HG03039 (cell line): Measurements from ENCODE around the gene SS18L1.

Experiments
- ATAC-seq: cut with Tn5 transposase; IDR thresholded peaks from one replicate; pipeline ENCODE4 v1.9.1; 2021; ENCODE audit warnings: mild to moderate bottlenecking, moderate library complexity; ENCODE audit not compliant: unreplicated experiment

SS18L1 gene

GRCh38 chr20:62222972-62223371 lies 79.4 kb downstream of the SS18L1 start:
- no peak for ATAC-seq

DNA sequence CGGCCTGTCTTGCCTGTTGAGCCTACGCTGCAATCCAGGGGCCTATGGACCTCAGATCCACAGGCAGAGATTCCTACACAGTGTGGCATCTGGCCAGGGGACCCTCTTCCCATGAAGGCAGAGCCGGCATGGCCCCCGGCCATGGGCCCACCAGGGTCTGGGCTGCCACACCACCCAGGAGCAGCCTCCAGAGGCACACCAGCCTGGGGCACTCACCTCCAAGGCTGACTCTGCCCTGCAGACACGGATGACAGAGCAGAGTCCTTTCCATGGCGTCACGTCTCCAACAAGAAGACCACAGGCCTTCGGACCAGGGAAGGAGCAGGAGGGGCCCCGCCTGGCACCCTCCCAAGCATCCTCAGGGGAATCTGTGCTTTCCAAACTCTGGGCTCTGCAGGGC lies 80.0 kb downstream of the SS18L1 start:
- no peak for ATAC-seq

GRCh38 chr20:62224113-62224855 lies 80.7 kb downstream of the SS18L1 start:
- no peak for ATAC-seq

- no peak for ATAC-seq
Observed at GRCh38 chr20:62225026-62225425, 81.5 kb downstream of the SS18L1 start.

- no peak for ATAC-seq
Observed at GRCh38 chr20:62225820-62226635, 82.5 kb downstream of the SS18L1 start.

DNA sequence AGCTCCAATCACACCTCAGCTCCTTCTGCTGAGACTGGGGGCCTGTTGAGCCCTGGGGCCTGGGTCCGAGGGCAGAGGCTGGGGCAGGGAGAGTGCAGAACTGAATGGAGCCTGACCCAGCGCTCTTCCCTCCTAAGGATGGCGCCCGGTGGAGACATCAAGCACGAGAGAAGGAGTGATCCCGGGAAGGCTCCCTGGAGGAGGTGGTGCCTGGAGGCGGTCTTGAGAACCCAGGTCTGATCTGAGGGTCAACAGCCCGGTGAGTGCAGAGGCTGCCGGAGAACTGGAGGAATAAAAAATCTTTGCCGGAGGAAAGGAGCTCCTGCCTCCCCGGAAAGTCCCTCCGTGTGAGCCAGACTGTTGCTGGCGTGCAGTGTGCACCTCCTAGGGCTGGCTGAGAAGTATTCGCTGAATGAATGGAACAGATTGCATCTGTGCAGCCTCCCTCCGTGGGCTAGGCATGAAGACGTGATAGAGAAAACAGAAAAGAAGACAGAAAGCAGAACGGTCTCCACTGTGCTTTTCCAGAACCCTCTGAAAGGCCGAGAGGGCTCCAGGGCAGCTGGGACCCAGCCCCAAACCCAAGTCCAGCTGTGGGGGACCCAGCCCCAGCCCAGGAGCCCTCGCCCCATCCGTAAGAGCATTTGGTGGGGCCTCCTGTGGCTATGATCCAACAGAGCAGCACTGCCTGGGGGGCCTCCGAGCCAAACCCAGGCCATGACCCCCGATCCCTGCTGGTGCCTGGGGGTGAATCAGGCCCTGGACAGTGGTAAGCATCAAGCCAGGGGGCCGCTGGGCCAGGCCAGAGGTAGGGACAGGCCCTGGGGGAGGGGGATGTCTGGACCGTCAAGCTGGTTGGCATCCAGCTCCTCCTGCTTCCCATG lies 83.4 kb downstream of the SS18L1 start:
- no peak for ATAC-seq

DNA sequence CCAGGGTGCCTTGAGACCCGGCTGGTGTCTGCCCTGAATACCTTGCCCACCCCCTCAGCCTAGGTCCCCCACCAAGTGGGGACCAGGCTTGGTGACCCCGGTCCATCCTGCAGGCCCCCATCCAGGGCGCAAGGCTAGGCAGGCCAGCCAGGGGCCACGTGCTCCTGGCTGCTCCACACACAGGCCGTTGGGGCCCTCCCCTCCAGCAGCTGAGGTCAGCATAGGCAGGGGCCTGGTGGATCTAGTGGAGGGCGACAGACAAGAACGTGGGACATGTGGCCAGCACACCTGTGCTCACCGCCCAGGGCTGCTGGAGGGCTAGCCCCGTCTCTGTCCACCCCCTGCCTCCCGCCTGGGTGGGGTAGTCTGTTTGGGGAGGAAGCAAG lies 84.0 kb downstream of the SS18L1 start:
- ATAC-seq, result no peak

DNA sequence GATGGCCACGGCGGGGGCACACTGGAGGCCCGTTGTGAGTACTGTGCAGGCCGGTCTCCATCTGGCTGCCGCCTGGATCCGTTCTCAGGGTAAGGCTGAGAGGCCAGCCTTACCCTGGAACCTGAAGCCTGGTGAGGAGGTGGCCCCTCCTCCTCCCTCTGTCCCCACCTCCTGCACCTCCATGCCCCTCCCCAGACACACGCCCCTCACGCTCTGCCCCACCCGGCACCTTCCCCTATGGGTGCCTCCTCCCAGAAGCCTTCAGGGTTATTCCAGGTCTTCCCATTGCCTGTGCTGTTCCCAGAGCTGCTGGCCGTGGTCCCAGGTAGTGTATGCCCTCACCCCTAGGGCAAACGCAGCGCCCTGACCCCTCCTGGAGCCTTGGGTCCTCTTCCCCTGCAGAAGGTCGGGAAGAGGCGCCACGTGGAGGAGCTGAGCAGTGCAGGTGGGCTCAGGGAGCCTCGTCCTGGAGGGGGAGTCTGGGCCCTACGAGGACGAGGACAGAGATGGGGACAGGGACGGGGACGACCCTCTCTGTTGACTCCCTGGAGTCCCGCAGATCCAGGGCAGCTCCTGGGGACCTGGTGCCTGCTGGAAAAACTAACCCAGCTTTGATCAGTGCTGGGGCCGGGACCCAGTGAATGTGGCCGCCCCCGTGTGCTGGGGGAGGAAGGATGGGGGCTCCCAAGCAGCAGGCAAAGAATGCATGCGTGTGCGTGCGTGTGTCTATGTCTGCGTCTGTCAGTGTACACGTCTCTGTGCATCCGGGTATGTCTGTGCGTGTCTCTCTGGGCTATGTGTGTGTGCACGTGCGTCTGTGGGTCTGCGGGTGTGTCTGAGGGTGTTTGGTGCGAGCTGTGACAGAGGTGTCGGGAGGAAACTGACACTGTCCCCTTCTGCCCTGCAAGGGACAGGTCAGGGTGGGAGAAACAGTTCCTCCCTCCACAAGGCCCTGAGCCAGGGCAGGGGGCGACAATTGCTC lies 84.7 kb downstream of the SS18L1 start:
- no peak for ATAC-seq

GRCh38 chr20:62228982-62229545 lies 85.5 kb downstream of the SS18L1 start:
- no peak for ATAC-seq

- ATAC-seq, result no peak
Observed at GRCh38 chr20:62229667-62230066, 86.1 kb downstream of the SS18L1 start.

DNA sequence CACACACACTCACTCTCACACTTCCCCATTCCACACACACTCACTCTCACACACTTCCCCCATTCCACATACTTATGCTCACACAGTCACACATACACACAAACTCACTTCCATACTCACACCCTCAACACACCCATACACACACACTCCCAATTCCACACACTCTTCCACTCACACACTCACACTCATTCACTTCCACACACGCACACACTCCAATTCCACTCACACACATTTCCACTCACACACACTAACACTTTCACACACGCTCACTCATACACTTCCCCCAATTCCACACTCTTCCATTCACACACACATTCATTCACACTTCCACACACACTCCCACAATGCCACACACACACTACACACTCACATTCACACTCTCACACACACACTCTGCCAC lies 86.7 kb downstream of the SS18L1 start:
- no peak for ATAC-seq

GRCh38 chr20:62230696-62231095 lies 87.1 kb downstream of the SS18L1 start:
- no peak for ATAC-seq

- no peak for ATAC-seq
Observed at GRCh38 chr20:62231292-62231691, 87.7 kb downstream of the SS18L1 start.
